Stimulated activated CD4-positive, alpha-beta T cell treated with anti-CD3 and anti-CD28 coated beads, TNF-alpha, amount 100 ng/mL, for 24 hours (primary cell): Measurements from ENCODE around the gene SPDYE16.
"Not testable (repeated sequence)": the region's sequence is repeated elsewhere in the genome, so short reads cannot be mapped to it uniquely, and the experiment has no call there.

ENCODE experiments used
- DNase-seq, 3 experiments: peaks; one replicate each; pipeline ENCODE4 v3.0.0-alpha.2; 2020; ENCODE audit warnings: low read depth in 3 of 3

Gene SPDYE16, protein sequence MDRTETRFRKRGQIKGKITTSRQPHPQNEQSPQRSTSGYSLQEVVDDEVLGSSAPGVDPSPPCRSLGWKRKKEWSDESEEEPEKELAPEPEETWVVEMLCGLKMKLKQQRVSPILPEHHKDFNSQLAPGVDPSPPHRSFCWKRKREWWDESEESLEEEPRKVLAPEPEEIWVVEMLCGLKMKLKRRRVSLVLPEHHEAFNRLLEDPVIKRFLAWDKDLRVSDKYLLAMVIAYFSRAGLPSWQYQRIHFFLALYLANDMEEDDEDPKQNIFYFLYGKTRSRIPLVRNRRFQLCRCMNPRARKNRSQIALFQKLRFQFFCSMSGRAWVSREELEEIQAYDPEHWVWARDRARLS

DNA sequence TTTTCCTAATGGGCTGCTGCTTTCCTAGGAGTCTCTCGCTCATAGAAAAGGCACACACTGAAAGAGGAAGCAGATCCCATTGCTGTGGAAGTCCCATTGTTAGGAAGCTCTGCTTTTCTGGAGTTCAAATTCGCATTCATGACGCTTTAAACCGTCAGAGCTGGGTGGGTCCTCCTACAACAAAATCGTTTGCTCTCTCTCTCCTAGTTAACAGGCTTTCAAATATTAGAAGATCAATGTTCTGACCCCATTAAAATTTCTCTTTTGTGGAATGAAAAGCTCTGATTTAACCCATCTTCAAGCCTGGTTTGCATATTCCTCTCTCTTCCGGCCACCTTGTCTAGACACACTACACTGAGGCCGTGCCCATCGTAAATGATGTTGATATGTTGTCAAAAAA is at the start of gene SPDYE16:
Gene SPDYE16, minus strand, starts transcription at position 101 of the 400 bp plus-strand sequence. CDS start 1,838 bp downstream, outside the sequence.
- DNase-seq, result not testable (repeated sequence)

DNA sequence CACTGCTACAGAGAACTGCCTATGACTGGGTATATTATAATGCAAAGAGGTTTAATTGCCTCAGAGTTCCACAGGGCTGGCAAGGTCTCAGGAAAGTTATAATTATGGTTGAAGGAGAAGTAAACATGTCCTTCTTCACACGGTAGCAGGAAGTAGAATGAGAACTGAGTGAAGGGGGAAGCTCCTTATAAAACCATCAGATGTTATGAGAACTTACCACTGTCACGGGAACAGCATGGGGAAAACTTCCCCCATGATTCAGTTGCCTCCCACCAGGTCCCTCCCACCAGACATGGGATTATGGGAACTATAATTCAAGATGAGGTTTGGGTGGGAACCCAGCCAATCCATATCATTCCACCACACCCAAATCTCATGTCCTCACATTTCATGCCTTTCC is 49.6 kb upstream of the SPDYE16 start:
- not testable (repeated sequence) for DNase-seq

DNA sequence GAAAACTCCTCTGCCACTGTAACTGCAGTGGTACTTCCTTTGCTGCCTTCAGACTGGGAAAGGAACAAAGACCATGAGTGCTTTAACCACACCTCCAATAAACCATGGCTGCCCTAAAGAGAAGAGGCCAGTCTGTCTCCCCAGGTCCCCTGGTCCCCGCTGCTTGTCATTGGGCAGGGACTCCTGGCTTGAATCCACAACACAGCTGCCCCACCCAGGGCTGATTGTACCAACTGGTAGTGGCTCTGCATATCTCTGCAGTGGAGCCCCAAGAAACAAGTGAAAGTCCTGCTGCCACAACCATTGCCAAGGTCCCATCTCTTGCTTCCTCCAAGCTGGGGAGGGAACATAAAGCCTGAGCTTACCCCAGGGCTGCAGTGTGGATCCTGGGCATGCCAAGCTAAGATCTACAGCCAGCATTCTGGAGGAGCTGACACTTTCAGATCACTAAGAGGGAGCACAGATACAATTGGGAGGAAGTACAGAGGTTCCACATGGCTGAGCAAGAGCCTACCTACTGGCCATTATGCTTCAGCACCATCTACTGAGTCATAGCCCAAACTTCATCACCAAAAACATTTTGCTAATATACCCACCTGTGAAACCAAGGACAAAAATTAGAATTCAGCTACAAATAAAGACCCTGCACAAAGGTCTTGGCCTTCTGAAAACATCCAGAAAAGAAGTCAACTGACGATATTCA is 48.7 kb upstream of the SPDYE16 start:
- not testable (repeated sequence) for DNase-seq

DNA sequence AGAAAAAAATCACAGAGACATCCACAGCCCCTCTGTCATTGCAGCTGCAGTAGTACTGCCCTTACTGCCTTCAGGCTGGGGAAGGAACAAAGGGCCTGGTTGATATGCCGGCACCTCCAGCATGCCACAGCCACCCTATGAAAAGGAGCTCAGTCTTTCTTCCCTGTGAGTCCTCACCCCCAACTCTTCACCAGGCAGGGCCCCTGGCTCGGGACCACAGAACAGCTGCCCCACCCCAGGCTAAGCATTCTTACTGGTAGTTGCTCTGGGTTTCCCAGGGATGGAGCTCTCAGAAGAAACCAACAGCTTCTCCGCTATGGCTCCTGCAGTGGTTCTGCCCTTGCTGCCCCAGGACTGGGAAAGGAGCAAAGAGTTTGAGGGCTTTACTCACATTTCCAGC is 47.9 kb upstream of the SPDYE16 start:
- not testable (repeated sequence) for DNase-seq

DNA sequence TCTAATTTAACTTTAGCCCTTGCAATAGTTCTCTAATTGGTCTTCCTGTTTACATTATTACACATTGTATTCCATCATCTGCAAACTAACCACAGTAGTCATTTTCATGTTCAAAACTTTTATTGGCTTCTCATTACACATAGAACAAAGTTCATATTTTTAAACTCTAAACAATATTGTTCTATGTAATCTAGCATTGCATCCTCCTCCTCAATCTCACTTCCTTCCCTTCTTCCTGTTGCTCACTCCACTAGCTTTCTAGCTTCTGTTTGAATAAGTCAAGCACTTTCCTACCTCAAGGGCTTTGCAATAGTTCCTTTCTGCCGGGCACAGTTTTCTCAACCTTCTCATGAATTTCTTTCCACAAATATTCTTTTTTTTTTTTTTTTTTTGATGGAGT is 45.5 kb upstream of the SPDYE16 start:
- not testable (repeated sequence) for DNase-seq

DNA sequence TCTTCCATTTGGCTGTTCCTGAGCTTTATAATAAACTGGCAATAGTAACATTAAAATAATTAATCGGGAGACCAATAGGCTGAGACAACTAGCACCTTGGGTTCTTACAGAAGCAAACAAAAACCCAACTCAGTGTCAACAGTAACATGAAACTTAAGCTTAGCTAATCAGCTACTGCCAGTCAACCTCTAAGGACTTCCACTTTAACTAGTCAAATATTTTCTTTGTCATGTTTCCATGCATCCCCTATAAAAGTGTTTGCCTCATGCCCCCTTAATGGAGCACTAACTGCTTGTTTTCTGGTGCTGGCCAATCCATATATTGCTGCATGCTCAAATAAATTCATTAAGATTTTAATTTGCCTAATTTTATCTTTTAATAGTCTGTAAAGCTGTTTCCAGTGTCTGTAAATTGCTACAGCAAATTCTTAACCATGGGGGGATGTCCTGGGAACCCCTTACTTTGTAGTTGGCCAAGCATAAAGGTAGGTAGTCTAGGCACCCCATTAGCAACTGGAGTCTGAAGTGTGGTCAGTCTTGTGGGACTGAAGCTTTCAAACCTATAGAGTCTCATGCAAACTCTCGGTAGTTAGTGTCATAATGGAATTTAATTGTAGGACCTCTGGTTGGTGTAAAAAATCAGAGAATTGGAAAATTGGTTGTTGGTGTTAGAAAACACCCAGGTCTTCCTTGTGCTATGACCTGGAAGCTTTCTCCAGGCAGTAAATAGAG is 43.7 kb upstream of the SPDYE16 start:
- DNase-seq, result not testable (repeated sequence)

DNA sequence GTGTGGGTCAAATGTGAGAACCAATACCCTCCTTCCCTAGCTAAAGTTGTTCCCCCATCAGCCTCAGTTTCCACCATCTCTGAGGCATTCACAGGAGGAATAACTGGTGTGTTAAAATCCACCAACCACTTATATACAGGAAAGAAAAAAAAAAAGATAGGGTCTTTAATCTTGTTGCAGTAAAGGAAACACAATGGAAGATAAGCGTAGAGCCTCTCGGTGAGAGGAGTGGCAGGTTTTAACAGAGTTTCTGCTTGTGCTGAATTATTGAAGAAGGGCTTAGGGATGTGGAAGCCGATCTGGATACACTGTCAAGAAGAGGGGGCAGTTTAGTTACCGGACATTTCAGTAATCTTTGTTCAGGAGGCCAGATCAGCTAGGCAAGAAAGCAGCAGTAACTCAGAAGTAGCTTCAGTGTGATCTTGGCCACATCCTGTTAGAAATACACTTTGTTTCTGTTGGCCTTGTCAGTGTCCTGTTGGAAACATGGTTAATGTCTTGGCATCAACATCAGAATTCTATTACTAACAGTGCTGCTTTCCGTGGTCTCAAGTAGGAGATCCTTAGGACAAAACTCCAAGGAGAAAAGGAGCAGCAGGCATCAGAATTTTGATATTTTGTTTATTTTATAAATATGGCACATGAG is 40.7 kb upstream of the SPDYE16 start:
- not testable (repeated sequence) for DNase-seq

DNA sequence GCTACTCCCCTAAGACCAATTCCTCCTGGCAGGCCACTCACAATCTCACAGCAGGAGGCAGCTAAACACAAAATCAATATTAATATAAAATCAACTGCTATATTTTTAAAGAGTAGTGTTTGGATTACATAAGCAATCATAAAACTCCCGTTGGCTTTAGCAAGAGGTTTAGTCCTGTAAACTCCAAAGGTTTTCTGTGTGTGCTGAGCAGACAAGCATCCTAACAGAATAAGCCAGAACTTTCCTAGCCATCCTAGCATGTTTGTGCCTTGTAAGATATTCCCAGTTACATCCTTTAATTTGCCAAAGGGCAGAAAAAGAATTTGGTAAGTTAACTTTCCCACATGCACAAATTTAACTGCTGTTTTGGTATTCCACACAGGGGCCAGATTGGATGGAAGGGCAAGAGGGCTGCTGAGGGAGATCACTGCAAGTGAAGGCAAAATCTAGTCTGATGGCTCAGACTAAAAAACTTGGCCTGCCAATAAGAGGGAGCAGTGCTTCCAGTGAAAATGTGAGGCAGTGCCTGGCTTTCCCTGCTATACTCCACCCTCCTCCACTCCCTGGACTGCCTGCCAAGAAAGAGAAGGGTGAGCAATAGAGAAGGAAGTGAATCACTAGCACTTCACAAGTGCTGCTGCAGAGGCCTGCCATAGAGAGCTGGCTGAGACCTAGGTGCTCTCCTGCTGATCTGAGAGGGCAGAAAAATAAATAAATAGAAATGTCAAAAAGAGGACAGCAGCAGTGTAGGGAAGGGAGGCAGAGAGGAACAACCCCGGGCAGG is 39.9 kb upstream of the SPDYE16 start:
- peak in 1 of 3 experiments; percentile 22 for DNase-seq

DNA sequence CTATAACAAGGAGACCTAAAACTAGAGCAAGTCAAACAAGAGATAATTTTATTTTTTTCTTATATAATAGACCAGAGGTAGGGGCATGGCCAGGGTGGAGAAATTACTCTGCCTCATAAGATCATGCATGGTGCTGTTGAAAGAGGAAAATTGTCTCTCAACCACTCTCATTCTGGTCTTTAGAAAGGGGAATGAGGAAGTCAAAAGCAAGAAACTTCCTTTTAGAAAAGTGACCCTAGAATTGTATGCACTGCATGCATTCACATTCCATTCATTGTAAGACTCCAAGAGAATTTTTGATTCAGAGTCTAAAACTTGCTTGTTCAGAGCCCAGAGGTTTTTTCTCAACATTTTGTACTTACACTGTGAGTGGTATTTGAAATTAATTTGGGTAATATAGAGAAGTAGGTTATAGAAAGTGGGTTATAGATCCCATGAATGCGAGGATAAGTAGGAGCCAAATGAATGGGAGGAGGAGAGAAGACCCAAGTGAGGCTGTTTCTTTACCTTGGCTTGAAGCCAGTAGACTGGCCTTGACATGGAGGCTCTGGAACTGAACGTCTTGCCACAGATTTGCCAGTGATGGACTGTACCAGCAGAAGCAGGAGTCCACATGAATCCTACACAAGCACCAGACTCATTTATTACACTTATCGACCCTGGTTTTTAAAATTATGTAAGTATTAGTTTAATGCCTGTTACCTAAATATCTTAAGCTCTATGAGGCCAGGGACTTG is 33.0 kb upstream of the SPDYE16 start:
- not testable (repeated sequence) for DNase-seq

DNA sequence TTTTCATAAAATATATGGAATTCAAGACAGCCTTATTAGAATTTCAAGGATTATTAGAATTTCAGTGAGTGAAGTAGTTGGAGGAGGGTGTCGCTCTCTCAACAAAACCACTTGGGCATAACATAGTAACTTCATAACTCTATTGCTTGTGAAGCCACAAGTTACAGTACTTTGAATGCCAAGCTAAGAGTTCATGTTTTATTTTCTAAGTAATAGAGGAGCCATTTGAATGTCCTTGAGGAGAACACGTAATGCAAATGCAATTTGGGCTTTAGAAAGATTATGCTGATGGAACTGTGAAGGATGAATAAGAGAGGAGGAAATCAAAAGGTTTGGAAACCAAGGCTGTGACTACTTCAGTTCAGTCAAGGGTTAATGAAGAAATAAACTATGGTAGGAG is 32.3 kb upstream of the SPDYE16 start:
- DNase-seq, result not testable (repeated sequence)

DNA sequence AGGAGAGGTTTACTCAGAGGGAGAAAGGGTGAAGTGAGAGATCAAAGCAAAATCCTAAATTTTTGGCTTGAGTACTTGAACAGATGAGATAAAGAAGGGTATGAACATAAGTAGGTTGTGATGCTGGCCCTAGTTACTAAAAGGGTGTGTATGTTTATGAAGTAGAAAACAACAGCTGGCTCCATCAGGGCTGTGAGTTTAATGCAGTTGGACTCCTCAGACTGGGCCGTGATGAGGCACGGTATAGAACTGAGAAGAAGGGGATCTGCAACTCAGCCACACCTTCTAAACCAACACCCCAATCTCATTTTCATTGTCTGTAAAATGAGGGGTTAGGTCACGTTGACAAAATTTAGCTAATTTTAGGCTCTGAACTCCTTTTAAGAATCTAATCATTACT is 29.2 kb upstream of the SPDYE16 start:
- not testable (repeated sequence) for DNase-seq

DNA sequence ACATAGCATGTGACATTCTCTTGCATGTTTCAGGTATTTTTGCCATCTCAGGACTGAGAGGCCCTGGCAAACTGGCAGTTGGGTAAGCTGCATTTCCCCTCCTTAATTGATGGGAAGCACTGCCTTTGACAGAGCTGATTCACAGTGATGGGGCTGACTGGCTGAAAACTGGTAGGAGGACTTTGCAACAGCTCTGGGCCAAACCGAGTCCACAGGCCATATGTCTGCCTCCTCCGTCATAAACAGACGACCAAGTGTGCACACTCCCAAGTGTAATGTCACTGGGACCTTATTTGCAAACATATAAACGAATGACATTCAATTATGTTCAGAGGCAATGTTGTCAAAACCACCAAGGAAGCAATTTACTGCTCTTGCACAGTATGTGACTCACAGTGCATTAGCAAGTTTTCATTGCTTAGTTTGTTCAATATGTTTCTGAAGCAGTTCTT is 27.3 kb upstream of the SPDYE16 start:
- not testable (repeated sequence) for DNase-seq

DNA sequence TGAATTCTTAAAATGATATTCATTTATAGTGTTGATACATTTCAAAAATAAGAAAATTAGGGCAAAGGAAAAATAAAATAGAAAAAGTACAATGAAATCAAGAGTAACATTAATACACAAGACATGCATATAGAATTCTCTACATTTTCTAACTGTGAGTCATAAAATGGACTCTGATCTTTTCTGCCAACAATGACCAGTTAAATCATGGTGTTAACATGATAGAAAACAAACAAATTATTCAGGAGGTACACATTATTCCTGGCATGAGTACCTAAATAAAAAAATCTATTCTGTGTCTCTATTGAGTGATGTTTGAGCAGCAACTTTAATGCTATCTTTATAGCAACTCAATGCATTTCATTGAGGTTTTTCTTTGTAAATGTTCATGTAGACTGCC is 25.6 kb upstream of the SPDYE16 start:
- not testable (repeated sequence) for DNase-seq

DNA sequence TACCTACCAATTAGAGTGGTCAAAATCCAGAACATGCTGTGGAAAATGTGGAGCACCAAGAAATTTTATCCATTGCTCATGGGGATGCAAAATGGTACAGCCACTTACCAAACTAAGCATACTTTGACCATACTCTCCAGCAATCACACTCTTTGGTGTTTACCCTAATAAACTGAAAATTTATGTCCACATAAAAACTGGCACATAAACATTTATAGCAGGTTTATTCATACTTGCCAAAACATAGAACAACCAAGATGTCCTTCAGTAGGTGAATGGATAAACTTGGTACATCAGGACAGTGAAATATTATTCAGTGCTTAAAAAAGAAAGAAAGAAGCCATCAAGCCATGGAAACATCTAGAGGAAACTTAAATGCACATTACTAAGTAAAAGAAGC is 24.7 kb upstream of the SPDYE16 start:
- DNase-seq, result not testable (repeated sequence)

DNA sequence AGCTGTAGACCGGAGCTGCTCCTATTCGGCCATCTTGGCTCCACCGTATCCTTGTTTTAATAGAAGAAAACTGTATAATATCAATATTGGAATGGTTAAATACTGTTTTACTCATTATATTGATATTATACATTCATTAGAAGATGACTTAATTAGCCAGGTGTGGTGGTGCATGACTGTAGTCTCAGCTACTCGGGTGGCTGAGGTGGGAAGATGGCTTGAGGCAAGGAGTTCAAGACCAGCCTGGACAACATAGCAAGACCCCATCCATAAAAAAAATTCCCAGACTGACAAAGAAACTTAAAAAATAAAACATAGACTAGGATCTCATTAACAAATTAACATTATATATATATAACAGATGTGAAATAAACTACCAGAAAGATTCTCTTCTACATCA is 24.2 kb upstream of the SPDYE16 start:
- DNase-seq, result not testable (repeated sequence)

DNA sequence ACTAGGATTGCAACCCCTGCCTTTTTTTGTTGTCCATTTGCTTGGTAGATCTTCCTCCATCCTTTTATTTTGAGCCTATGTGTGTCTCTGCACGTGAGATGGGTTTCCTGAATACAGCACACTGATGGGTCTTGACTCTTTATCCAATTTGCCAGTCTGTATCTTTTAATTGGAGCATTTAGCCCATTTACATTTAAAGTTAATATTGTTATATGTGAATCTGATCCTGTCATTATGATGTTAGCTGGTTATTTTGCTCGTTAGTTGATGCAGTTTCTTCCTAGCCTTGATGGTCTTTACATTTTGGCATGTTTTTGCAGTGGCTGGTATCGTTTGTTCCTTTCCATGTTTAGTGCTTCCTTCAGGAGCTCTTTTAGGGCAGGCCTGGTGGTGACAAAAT is 21.9 kb upstream of the SPDYE16 start:
- not testable (repeated sequence) for DNase-seq

DNA sequence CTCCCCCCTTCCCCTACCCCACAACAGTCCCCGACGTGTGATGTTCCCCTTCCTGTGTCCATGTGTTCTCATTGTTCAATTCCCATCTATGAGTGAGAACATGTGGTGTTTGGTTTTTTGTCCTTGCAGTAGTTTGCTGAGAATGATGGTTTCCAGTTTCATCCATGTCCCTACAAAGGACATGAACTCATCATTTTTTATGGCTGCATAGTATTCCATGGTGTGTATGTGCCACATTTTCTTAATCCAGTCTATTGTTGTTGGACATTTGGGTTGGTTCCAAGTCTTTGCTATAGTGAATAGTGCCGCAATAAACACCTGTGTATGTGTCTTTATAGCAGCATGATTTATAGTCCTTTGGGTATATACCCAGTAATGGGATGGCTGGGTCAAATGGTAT is 18.2 kb upstream of the SPDYE16 start:
- not testable (repeated sequence) for DNase-seq

DNA sequence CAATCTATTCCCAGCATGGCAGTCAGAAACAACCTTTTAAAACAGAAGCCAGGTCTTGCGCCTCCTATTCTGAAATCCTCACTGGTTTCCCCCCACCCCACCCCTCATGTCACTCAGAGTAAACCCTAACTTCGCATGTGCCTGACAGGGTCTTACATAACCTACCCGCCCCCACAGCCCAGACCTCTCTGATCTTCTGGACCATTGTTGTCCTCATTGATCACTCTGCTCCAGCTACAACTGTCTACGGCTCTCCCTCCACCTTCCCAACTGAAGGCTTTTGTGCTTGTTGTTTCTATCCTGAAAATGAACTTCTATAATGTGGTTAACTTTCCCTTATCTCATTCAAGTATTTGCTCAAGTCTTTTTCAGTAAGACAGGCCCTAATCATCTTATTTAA is 17.1 kb upstream of the SPDYE16 start:
- DNase-seq, result not testable (repeated sequence)

DNA sequence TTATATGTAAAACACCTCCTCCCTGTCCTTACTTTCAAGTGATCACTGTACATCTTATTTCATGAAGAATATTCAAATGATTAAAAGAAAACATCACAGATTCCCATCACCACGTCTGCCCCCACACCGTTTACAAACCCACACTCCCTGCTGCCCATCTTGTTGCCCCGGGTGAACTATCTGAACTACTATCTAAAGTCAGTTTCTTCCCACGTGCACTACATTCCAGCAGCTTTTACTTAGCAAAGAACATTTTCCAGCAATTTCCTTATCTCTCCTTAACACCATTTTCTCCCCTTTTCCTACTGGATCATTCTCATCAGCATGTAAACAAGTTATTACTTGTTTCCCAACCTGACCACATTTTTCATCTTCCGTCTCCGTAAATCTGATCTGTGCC is 16.6 kb upstream of the SPDYE16 start:
- DNase-seq, result not testable (repeated sequence)

DNA sequence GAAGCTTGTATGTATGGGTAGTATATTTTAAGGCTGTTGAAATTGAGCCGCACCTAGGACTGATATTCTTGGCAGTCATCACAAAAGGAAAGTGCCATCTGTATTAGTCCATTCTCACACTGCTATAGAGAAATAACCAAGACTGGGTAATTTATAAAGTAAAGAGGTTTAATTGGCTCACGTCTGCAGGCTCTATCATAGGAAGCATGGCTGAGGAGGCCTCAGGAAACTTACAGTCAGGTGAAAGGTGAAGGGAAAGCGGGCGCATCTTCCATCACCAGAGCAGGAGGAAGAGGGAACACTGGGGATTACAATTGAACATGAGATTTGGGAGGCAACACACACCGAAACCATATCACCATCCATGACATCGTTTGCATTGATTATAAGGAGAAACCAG is 8.9 kb upstream of the SPDYE16 start:
- not testable (repeated sequence) for DNase-seq
